GM10266 (cell line): ENCODE measurements around the gene ZNF687.

Experiments
- DNase-seq: peaks from one replicate; pipeline ENCODE4 v3.0.0; 2012; ENCODE audit errors: extremely low spot score
- TF ChIP-seq, protein P1 (sequence below): IDR thresholded peaks from 2 replicates; pipeline ENCODE4 v1.5.1; 2012; ENCODE audit warnings: mild to moderate bottlenecking, low read depth; ENCODE audit not compliant: control insufficient read depth, insufficient read depth; ENCODE audit errors: missing control alignments

Gene ZNF687

DNA sequence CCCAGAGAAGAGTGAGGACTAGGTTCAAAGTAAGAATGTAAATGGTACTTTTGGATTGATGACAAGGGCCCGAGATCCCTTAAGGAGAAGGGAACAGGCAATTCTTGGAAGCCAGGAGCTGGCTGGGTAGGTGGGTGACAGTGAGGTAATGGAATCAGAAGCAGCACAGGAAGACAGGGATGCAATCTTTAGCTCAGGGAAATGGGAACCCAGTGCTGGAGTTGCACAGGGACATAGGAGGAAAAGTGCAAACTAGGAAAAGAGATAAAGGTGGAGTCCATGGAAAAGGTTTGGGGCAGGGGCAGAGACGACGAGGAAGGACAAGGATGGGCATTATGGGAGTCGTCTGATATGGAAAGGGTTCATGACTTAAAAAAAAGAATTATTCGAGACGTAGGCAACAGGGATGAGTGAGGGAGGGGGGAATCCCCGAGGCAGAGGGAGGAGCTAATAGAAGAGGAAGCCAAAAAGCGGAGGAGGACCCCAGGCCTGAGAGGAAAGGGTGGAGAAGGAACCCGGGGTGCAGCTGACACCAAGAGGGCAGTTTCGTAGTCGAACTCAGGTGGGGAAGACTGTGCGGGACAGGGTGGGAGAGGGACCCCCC is 44.6 kb downstream of the ZNF687 start:
- TF ChIP-seq, protein P1, sequence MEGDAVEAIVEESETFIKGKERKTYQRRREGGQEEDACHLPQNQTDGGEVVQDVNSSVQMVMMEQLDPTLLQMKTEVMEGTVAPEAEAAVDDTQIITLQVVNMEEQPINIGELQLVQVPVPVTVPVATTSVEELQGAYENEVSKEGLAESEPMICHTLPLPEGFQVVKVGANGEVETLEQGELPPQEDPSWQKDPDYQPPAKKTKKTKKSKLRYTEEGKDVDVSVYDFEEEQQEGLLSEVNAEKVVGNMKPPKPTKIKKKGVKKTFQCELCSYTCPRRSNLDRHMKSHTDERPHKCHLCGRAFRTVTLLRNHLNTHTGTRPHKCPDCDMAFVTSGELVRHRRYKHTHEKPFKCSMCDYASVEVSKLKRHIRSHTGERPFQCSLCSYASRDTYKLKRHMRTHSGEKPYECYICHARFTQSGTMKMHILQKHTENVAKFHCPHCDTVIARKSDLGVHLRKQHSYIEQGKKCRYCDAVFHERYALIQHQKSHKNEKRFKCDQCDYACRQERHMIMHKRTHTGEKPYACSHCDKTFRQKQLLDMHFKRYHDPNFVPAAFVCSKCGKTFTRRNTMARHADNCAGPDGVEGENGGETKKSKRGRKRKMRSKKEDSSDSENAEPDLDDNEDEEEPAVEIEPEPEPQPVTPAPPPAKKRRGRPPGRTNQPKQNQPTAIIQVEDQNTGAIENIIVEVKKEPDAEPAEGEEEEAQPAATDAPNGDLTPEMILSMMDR = no peak
- DNase-seq = peak; percentile 88

DNA sequence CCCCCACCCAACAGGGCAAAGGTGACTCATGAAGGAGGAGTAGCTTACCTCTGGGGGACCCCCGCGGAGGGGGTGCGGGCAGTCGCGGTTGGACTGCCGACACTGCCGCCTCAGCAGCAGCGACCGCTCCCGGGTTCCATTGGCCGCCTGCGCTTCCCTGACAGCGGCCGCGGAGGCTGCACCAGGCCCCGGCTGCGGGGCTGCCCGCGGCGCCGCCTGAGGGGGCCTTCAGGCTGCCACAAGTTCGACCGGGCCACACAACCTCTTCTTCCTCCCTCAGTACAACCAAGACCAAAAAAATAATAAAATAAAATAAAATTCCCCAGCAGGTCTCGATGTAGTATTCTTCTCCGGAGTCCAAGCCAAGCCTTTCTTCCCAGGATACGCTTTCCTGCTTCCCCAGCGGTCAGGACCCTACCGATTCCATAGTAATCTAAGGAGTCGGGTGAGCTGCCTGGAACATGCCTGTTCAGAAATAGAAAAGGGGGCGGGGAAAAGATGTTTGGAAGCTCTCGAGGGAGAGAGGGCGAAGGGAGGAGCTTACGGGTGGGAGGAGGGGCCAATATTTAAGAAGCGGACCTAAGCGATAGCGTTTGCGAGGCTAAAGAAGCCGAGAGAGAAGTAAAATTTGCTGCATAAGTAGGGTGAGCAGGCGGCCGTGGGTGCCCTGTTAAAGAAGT is 45.3 kb downstream of the ZNF687 start, which contains the start of gene PI4KB:
Gene PI4KB, minus strand, starts transcription at position 194 of the 680 bp plus-strand sequence. CDS start 10,935 bp downstream, outside the sequence.
- TF ChIP-seq, protein P1 = no peak
- DNase-seq = peak; percentile 96

DNA sequence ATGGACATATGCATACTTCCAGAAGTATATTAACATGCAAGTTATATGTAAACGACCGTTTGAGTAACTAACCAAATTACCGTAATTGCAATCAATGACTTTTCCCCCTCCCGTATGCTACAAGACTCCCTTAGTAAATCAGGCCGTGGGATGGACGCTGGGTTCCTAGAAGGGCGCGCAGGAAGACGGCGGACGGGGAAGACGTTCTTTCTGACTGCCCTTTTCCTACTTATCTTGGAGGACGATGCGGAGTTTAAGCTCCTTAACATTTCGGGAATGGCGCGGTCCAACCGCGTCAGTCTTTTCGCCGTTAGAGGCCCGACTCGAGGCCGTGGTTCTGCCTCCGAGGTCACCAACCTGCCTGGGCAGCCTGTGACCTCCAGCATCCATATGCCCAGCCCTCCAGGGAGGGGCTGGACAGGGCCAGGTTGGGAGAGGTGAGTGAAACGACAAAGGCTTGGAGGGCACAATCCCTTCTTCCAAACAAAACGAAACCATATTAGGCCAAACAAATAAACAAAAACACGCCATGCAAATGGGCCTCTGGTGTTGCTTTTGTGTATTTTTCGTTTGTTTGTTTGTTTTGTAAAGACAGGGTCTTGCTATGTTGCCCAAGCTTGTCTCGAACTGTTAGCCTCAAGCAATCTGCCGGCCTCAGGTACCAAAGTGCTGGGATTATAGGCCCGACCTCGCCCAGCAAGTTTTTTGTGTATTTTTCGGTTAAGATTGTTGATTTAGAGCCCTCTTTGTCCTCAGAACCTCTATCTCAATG is 46.0 kb downstream of the ZNF687 start:
- TF ChIP-seq, protein P1 = no peak
- DNase-seq = no peak

DNA sequence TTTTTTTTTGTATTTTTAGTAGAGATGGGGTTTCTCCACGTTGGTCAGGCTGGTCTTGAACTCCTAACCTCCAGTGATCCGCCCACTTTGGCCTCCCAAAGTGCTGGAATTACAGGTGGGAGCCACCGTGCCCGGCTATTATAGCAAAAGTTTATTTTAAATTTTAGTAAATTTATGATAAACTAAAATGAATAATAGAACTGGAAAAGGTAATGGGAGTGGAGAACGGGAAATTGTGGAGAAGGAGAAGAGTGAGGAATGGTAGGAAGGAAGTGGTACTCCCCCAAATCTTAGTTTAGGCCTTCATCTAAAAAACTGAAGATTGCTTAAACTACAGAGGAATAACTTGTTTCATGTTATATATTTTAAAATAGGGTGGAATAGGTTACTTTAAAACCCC is 52.7 kb downstream of the ZNF687 start:
- no peak for DNase-seq
- TF ChIP-seq, protein P1 = no peak

DNA sequence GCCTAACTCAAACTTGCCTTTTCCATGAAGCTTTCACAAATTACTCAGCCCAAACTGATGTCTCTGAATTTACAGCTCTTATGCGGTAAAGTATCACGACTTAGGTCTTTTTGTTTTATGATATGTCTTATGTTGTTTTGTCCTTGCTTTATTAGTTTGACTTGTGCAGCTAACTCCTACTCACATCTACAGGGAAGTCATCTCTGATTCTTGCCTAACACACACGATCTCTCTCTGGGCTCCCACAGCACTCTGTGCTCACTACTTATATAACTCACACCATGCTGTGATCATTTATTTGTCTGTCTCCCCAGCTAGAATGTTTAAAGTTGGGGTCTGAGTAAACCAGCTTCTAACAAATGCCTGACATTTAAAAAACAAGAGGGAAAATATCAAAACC is 54.5 kb downstream of the ZNF687 start:
- TF ChIP-seq, protein P1 = no peak
- DNase-seq = no peak

DNA sequence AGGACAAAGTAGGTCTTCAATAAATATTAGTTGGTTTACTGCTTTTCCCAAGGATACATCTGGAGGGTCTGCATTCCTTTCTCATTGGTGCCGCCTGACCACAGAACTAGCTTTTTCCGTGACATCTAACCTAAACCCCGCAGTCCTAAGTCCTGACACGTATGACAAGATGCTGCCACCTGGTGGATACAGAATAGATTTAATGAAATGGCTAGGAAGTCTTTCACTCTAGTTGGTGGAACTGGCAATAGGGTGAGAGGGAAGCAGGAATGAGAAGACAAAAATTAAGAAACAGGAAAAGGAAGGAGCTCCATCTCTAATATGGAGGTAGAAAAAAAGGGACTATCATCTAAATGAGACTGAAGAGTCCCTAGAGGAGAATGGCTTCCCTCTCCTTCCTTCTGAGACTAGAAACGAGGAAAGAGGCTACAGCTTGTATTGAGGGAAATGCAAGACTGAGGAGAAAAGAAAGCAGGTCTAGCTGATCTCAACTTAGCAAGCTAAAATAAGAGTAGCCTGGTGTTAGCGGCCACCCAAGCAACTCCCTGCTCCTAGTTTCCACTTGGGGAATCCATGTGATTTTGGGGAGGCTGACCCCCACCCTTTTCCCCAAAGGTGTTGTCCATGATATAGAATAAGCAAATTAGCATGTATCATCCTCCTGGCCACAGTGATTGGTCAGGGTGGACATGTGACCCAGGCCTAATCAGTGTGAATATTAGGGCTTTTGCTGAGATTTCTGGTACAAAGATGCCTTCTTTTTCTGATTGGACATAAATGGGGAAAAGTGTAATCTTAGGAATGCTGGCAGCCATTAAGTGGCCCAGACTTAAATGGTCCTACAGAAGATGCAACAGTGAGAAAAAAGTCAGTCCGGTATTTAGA is 59.0 kb downstream of the ZNF687 start:
- TF ChIP-seq, protein P1 = peak; percentile 76
- peak; percentile 45 for DNase-seq
